Cardiac septum (tissue), 1 donor: Measurements from ENCODE around the gene ZNF66. TPM values are rescaled to one million over a fixed set of nuclear protein-coding genes. Genes with fewer than 3 reads are reported as not detected.
"Not testable (repeated sequence)": the region's sequence is repeated elsewhere in the genome, so short reads cannot be mapped to it uniquely, and the experiment has no call there.

ENCODE experiments used
- DNase-seq: peaks from one replicate; pipeline ENCODE4 v3.0.0-alpha.2; 2020; ENCODE audit warnings: low spot score
- intact Hi-C: fragments of 100-400 bp; cut with DNase I; formaldehyde crosslinking; loops from one replicate; pipeline ENCODE4 v1.14.0; 2022
- long read RNA-seq: library from polyadenylated mRNA; unstranded; transcript quantifications from one replicate; pipeline ENCODE4 v2.0.0, GENCODE V29; 2021
- total RNA-seq: library from RNA; stranded (reverse); fragmentation: NEBNext Ultra II Directional; extraction: Animal tissue kit (Norgen Biotek cat#: 25700); gene quantifications from one replicate; pipeline ENCODE4 v1.2.1, GENCODE V29; 2021
- donor health status: DM: no; HTN: no; CAD: no.

The ZNF66 gene
- total RNA-seq: 0.81 TPM
- long read RNA-seq: 0 reads

DNA sequence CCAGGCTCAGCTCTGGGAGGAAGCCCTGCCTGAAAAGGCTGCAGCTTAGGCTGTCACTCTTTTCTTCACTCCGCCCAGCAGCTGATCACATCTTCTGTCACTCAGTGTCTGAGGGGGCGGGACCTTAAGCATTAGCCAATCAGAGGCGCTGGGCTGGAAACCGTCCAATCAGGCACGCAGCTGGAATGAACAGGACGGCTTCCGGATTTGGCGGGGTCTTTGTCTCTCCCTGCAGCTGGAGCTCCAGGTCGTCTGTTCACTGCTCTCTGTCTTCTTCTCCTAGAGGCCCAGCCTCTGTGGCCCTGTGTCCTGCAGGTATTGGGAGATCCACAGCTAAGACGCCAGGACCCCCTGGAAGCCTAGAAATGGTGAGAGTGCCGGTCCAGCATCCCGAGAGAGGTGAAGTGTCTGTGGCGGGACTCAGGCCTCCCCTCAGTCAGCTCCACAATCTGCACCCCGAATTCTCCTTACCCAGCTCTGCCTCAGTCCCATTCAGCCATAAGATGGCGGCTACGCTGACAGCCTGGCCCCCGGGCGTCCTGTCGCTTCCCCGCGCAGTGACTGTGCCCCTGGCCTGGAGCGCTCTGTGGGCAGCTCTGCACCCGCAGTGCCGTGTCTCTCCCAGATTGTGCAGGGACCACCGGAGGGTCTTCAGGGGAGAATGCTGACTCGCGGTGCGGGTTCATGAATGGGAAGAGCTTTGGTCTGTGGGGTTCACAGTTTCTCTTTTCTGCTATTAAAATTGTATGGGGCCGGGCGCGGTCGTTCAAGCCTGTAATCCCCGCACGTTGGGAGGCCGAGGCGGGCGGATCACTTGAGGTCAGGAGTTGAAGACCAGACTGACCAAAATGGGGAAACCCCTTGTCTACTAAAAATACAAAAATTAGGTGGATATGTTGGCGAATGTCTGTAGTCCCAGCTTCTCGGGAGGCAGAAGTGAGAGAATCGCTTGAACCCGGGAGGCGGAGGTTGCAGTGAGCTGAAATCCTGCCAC lies at the start of gene ZNF66:
Gene ZNF66 (plus strand): TSS at position 222 of the 994 bp plus-strand sequence. CDS start 144 bp downstream, at position 366.
- intact Hi-C loops: loop anchor here (5.0 to 10.0 kb wide), 2 partner anchors 112 to 209 kb away; partner anchors contain the start of genes ZNF626 and ZNF737

DNA sequence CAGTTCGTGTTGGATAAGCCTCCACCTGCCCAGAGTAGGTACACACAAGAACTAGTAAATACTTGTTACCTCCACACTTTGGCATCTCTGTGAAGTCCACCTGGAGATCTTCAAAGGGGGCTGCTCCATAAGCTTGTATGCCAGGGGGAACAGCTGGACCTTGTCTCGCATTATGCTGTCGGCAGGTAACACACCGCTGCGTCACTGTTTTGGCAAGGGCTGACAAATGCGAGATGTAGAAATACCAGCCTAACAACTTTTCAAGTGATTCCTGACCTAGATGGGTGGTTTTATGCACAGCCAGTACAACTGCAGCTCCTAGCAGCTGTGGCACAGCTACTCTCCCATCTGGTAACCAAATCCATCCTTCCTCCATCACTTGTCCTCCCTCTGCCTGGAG lies 25.9 kb upstream of the ZNF66 start:
- DNase-seq: not testable (repeated sequence)

More for the DNA sequence above, at the start of gene ZNF66:
- peak; percentile 98 for DNase-seq

DNA sequence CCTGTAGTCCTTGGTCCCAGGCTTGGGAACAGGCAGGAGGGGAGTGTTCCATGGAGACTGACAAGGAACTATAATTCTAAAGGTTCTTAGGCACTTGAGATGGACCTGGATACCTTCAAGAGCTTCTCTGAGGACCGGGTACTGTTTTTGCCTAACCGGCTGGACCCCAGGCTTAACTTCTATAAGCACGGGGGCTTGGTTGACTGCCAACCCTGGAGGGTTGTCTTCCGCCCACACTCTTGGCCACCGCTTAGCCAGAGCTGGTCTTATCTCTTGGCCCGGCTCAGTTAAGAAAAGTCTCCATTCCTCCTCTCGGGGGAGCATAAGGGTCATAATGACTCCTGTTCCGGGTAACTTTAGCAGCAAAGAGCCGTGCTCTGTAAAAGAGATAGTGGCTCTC lies 23.8 kb upstream of the ZNF66 start:
- intact Hi-C loops, DNase-seq: not testable (repeated sequence)

More for the DNA sequence above, 25.9 kb upstream of the ZNF66 start:
- intact Hi-C loops: not testable (repeated sequence)

DNA sequence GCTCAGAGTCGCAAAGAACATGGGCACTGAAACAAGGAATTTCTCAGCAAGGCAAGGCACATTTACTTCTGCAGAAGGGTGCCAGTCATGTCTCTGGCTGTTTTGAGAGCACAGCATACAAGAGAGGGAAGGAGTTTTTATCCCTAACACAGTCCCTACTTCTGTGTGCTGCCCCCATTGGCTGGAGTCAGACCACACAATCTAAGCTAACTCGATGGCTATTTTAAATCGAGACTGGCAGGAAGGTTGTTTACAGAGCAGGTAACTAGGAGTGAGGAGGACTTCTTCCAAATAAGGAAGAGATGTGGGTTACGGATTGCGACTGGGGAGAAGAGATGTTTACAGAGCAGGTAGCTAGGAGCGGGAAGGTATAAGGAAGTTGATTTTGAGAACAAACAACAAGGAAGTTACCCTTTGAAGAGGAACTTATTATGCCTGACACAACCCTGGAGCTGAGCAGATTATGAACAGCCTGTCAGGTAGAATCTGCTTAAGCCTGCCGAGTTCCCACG lies 6.8 kb upstream of the ZNF66 start:
- DNase-seq, intact Hi-C loops: not testable (repeated sequence)

DNA sequence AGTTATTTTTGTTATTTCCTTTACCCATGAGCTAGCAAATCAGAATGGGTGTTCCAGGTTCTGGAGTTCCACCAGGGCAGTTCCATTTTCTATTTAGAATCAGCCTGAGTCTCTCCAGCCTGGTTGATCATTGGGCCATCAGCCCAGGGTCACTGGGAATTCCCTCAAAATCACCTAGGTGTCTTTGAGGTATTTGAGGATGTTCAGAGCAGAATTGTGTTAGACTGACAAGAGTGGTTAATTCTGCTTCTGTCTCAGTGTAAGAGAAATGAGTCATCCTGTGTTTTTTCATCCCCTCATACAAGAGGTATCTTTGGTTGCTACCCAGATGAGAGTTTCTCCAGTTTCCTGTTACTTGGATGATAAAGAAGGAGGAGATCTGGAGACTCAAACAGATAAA lies 11.7 kb downstream of the ZNF66 start:
- DNase-seq: no peak
- intact Hi-C loops: no loop called here

DNA sequence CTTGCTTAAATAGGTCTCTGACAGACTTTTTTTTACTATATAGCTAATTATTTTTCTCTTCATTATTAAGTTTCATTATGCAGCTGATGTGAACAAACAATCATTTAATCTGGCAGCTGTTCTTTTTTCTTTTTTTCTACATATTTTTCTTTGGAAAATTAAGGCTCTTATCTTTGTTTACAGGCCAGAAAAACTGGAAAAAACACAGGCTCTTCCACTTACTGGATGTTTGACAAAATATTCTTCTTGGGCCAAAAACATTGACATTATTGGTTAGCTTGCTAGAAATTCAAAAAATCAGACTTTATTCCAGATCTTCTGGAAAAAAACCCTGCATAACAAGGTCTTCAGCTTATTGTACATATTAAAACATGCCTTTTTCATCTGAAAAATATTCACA lies 15.7 kb downstream of the ZNF66 start:
- intact Hi-C loops: no loop called here
- DNase-seq: no peak

DNA sequence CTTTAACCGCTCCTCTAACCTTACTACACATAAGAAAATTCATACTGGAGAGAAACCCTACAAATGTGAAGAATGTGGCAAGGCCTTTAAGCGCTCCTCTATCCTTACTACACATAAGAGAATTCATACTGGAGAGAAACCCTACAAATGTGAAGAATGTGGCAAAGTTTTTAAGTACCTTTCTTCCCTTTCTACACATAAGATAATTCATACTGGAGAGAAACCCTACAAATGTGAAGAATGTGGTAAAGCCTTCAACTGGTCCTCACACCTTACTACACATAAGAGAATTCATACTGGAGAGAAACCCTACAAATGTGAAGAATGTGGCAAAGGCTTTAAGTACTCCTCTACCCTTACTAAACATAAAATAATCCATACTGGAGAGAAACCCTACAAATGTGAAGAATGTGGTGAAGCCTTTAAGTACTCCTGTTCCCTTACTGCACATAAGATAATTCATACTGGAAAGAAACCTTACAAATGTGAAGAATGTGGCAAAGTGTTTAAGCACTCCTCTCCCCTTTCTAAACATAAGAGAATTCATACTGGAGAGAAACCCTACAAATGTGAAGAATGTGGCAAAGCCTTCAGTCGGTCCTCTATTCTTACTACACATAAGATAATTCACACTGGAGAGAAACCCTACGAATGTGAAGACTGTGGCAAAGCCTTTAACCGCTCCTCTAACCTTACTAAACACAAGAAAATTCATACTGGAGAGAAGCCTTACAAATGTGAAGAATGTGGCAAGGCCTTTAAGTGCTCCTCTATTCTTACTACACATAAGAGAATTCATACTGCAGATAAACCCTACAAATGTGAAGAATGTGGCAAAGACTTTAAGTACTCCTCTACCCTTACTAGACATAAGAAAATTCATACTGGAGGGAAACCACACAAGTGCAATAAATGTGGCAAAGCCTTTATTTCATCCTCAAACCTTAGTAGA lies 30.5 kb downstream of the ZNF66 start:
- DNase-seq, intact Hi-C loops: not testable (repeated sequence)

DNA sequence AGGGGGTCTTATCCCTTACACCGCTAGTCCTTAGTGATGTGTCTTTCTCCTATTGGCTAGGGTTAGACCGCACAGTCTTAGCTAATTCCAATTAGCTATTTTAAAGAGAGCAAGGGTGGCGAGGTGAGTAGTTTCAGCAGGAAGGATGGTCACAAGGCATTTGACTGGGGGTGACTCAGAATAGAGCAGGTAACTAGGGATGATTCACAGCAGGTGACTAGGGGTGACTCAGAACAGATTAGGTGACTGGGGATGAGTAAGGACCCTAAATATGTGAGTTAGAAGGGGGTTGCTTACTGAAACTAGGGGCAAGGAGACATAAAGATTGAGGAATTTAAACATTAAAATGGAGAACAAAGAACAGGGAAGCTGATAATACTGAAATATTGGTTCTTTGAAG lies 64.3 kb downstream of the ZNF66 start:
- DNase-seq: no peak
- intact Hi-C loops: no loop called here

Other genes with a start within 250 kb of the ZNF66 start
- gene ZNF737, start 210.5 kb upstream of the ZNF66 start, total RNA-seq: 3.3 TPM
- gene ZNF626, start 114.7 kb upstream of the ZNF66 start, total RNA-seq: 8.6 TPM
- 3.5 TPM for gene ZNF85, start 146.9 kb downstream of the ZNF66 start, total RNA-seq
- 6.2 TPM for gene ZNF430, start 244.4 kb downstream of the ZNF66 start, total RNA-seq